ENCODE measurements around the gene ITPR2. TPM values are rescaled to one million over a fixed set of nuclear protein-coding genes. Genes with fewer than 3 reads are reported as not detected.

Gene ITPR2
- total RNA-seq, 1 donor, result 19.2 TPM

DNA sequence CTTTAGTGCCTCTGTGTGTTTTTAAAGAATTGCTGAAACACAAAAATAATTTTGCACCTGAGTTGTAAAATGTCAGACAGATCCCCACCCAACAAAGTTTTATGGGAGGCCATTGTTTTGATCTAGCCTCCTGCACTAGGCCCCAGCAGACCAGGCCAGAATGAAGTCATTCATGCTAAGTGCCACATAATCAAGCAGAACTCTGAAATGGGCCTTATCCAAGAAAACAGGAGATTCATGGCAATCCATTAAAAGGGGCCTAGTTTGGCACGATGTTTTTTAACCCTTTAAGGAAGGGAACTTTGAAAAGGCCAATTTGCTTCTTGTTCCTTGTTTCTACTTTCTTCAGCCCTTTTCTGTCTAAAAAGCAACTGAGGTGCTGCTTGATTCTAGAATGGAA, 260.9 kb downstream of the ITPR2 start:
- no peaks in the 10 kb centered on the region for H4K20me1 ChIP-seq (ENCODE audit: insufficient read depth, low read length)
- H3K27me3 ChIP-seq (ENCODE audit: insufficient read depth, low read length), result no peaks in the 10 kb centered on the region
- H3K9me3 ChIP-seq (ENCODE audit: low read depth, low read length), result no peaks in the 10 kb centered on the region
- no peaks in the 10 kb centered on the region for H3K4me1 ChIP-seq (ENCODE audit: insufficient read depth, low read length)
- no peak overlapping the region for H3K4me3 ChIP-seq (ENCODE audit: insufficient read depth, low read length)
- no peaks in the 10 kb centered on the region for H3K79me2 ChIP-seq (ENCODE audit: insufficient read depth, low read length)
- H3K36me3 ChIP-seq (ENCODE audit: insufficient read depth, low read length), result no peaks in the 10 kb centered on the region
- H2AFZ ChIP-seq (ENCODE audit: low read length), result no peak overlapping the region
- H3K27ac ChIP-seq (ENCODE audit: low read depth, low read length), result no peak overlapping the region
- TF ChIP-seq, protein P1, sequence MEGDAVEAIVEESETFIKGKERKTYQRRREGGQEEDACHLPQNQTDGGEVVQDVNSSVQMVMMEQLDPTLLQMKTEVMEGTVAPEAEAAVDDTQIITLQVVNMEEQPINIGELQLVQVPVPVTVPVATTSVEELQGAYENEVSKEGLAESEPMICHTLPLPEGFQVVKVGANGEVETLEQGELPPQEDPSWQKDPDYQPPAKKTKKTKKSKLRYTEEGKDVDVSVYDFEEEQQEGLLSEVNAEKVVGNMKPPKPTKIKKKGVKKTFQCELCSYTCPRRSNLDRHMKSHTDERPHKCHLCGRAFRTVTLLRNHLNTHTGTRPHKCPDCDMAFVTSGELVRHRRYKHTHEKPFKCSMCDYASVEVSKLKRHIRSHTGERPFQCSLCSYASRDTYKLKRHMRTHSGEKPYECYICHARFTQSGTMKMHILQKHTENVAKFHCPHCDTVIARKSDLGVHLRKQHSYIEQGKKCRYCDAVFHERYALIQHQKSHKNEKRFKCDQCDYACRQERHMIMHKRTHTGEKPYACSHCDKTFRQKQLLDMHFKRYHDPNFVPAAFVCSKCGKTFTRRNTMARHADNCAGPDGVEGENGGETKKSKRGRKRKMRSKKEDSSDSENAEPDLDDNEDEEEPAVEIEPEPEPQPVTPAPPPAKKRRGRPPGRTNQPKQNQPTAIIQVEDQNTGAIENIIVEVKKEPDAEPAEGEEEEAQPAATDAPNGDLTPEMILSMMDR (IDR thresholded peaks at IDR 0.05; ENCODE audit: extremely low read depth, low read depth, low read length), result no peak
- no peak for DNase-seq (ENCODE audit: insufficient read length, low spot score, missing footprints)
- no peak overlapping the region for H3K4me2 ChIP-seq (ENCODE audit: insufficient read depth, low read length)

GRCh38 chr12:26571560-26571959, 261.4 kb downstream of the ITPR2 start:
- no peaks in the 10 kb centered on the region for H3K27me3 ChIP-seq (ENCODE audit: insufficient read depth, low read length)
- DNase-seq (ENCODE audit: insufficient read length, low spot score, missing footprints), result no peak
- TF ChIP-seq, protein P1 (IDR thresholded peaks at IDR 0.05; ENCODE audit: extremely low read depth, low read depth, low read length), result no peak

DNA sequence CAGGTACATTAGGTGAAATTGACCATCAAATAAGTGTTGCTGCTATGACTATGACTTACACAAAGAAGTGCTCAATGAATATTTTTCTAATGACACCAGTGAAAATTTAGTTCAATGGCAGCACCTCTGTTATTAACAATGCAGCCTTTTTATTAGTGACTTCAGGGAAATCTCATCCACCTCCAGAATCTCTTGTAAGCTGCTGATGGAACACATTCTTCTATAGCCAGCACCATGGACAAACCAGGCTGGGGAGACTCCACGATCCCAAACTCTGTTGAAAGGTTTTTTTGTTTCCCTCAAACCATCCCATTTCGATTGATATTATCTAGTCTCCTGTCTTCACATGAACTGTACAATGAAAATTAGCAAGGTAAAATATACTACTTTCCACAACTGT, 265.9 kb downstream of the ITPR2 start:
- Histone ChIP-seq H3K9me3 (ENCODE audit: low read depth, low read length) (no peaks in the 10 kb centered on the region), H4K20me1 (ENCODE audit: insufficient read depth, low read length) (no peaks in the 10 kb centered on the region), H3K27me3 (ENCODE audit: insufficient read depth, low read length) (no peaks in the 10 kb centered on the region), H3K4me1 (ENCODE audit: insufficient read depth, low read length) (peaks cover 4% of the 10 kb centered on the region), H3K4me2 (ENCODE audit: insufficient read depth, low read length) (no peak overlapping the region), H3K4me3 (ENCODE audit: insufficient read depth, low read length) (no peak overlapping the region), H3K36me3 (ENCODE audit: insufficient read depth, low read length) (no peaks in the 10 kb centered on the region), H2AFZ (ENCODE audit: low read length) (no peak overlapping the region), H3K79me2 (ENCODE audit: insufficient read depth, low read length) (no peaks in the 10 kb centered on the region), H3K27ac (ENCODE audit: low read depth, low read length) (no peak overlapping the region)
- no peak for DNase-seq (ENCODE audit: insufficient read length, low spot score, missing footprints)
- TF ChIP-seq, protein P1 (IDR thresholded peaks at IDR 0.05; ENCODE audit: extremely low read depth, low read depth, low read length), result no peak

More at GRCh38 chr12:26571560-26571959, 261.4 kb downstream of the ITPR2 start:
- H3K9me3 ChIP-seq (ENCODE audit: low read depth, low read length), result no peaks in the 10 kb centered on the region
- H3K27ac ChIP-seq (ENCODE audit: low read depth, low read length), result no peak overlapping the region
- no peak overlapping the region for H2AFZ ChIP-seq (ENCODE audit: low read length)
- no peak overlapping the region for H3K4me3 ChIP-seq (ENCODE audit: insufficient read depth, low read length)
- H3K4me2 ChIP-seq (ENCODE audit: insufficient read depth, low read length), result no peak overlapping the region
- H3K4me1 ChIP-seq (ENCODE audit: insufficient read depth, low read length), result no peaks in the 10 kb centered on the region
- no peaks in the 10 kb centered on the region for H3K79me2 ChIP-seq (ENCODE audit: insufficient read depth, low read length)
- H3K36me3 ChIP-seq (ENCODE audit: insufficient read depth, low read length), result no peaks in the 10 kb centered on the region
- no peaks in the 10 kb centered on the region for H4K20me1 ChIP-seq (ENCODE audit: insufficient read depth, low read length)

- no peaks in the 10 kb centered on the region for H3K27me3 ChIP-seq (ENCODE audit: insufficient read depth, low read length)
- TF ChIP-seq, protein P1 (IDR thresholded peaks at IDR 0.05; ENCODE audit: extremely low read depth, low read depth, low read length), result no peak
- no peaks in the 10 kb centered on the region for H4K20me1 ChIP-seq (ENCODE audit: insufficient read depth, low read length)
- peaks cover 4% of the 10 kb centered on the region for H3K4me1 ChIP-seq (ENCODE audit: insufficient read depth, low read length)
- no peak overlapping the region for H3K4me3 ChIP-seq (ENCODE audit: insufficient read depth, low read length)
- H3K9me3 ChIP-seq (ENCODE audit: low read depth, low read length), result no peaks in the 10 kb centered on the region
- no peak overlapping the region for H2AFZ ChIP-seq (ENCODE audit: low read length)
- no peak overlapping the region for H3K4me2 ChIP-seq (ENCODE audit: insufficient read depth, low read length)
- H3K27ac ChIP-seq (ENCODE audit: low read depth, low read length), result no peak overlapping the region
- peak; percentile 44 for DNase-seq (ENCODE audit: insufficient read length, low spot score, missing footprints)
- no peaks in the 10 kb centered on the region for H3K36me3 ChIP-seq (ENCODE audit: insufficient read depth, low read length)
- H3K79me2 ChIP-seq (ENCODE audit: insufficient read depth, low read length), result no peaks in the 10 kb centered on the region
Measured at GRCh38 chr12:26566675-26567074, 266.3 kb downstream of the ITPR2 start.
